ENCODE results near the gene PICALM. TPM values are rescaled to one million over a fixed set of nuclear protein-coding genes. Genes with fewer than 3 reads are reported as not detected.
"Not testable (repeated sequence)": the region's sequence is repeated elsewhere in the genome, so short reads cannot be mapped to it uniquely, and the experiment has no call there.

PICALM gene
- total and polyA plus RNA-seq, 2 donors, result 104 to 543 TPM

- peaks cover 2% of the 10 kb centered on the region for H3K4me1 ChIP-seq (ENCODE audit: insufficient read depth)
- no peak overlapping the region for H3K27ac ChIP-seq (ENCODE audit: low read depth)
- no peaks in the 10 kb centered on the region for H3K36me3 ChIP-seq (ENCODE audit: insufficient read depth)
- DNase-seq (ENCODE audit: extremely low spot score), result no peak
- no peak overlapping the region for H3K4me3 ChIP-seq (ENCODE audit: low read depth, low read length)
- 36% methylated on average over 5 of the region's 5 CpGs for WGBS
Measured at GRCh38 chr11:85947431-85948272, 121.2 kb downstream of the PICALM start.

DNA sequence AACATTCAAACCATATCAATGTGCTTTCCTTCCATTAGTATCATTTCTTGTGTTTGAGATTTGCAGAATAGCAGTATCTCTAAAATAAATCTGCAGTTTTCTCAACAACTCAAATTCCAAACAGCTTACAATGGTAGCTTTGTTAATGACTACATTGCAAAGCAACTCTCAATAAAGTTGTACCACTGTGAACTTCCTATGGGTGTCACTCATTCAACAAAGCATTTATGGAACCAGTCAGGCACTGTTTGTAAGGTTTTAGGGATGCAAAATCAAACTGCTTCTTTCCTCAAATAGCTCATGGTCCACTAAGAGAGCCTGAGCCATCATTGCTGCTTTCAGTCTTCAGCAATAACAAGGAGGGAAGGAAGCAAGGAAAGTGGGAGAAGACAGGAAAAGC, 122.7 kb downstream of the PICALM start:
- no peak overlapping the region for H3K27ac ChIP-seq (ENCODE audit: low read depth)
- H3K4me3 ChIP-seq (ENCODE audit: low read depth, low read length), result no peak overlapping the region
- H3K4me1 ChIP-seq (ENCODE audit: insufficient read depth), result peaks cover 2% of the 10 kb centered on the region
- no peaks in the 10 kb centered on the region for H3K36me3 ChIP-seq (ENCODE audit: insufficient read depth)
- DNase-seq (ENCODE audit: extremely low spot score), result no peak

- Histone ChIP-seq H3K27ac (ENCODE audit: low read depth) (no peak overlapping the region), H3K4me1 (ENCODE audit: insufficient read depth) (peaks cover 2% of the 10 kb centered on the region), H3K36me3 (ENCODE audit: insufficient read depth) (no peaks in the 10 kb centered on the region), H3K4me3 (ENCODE audit: low read depth, low read length) (no peak overlapping the region)
- no peak for DNase-seq (ENCODE audit: extremely low spot score)
Measured at GRCh38 chr11:85945788-85946187, 123.1 kb downstream of the PICALM start.

GRCh38 chr11:85945296-85945695, 123.6 kb downstream of the PICALM start:
- H3K4me1 ChIP-seq (ENCODE audit: insufficient read depth), result peaks cover 2% of the 10 kb centered on the region
- H3K27ac ChIP-seq (ENCODE audit: low read depth), result no peak overlapping the region
- H3K4me3 ChIP-seq (ENCODE audit: low read depth, low read length), result no peak overlapping the region
- 98% methylated on average over 2 of the region's 2 CpGs for WGBS
- no peaks in the 10 kb centered on the region for H3K36me3 ChIP-seq (ENCODE audit: insufficient read depth)
- no peak for DNase-seq (ENCODE audit: extremely low spot score)

DNA sequence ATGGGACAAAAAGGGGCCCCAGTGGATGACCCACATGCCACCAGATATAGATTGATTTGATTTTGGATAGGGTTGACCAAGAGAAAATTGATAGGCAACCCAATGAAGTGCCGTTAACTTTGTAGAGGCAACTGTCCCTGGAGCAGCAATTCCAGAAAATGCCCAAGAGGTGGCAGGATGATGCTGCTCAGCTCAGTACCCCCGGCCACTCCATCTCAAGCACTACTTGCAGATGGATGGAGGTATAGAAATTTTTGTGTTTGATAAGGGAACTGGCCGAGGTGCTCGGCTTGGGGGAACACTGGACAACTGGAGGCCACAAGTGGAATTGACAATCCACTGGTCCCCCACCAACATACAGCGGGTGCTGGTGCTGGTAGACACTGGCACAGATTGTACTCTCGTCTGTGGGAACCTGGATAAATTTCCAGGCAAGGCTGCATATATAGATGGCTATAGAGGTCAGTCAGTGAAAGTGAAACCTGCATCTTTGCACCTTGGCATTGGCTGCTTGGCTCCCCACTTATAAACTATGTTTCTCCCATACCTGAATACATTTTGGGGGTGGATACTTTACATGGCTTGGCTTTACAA, 127.4 kb downstream of the PICALM start:
- Histone ChIP-seq H3K27ac (ENCODE audit: low read depth) (no peak overlapping the region), H3K4me3 (ENCODE audit: low read depth, low read length) (no peak overlapping the region), H3K4me1 (ENCODE audit: insufficient read depth) (no peaks in the 10 kb centered on the region), H3K36me3 (ENCODE audit: insufficient read depth) (no peaks in the 10 kb centered on the region)
- DNase-seq (ENCODE audit: extremely low spot score), result no peak
- WGBS, result 46% methylated on average over 6 of the region's 6 CpGs

DNA sequence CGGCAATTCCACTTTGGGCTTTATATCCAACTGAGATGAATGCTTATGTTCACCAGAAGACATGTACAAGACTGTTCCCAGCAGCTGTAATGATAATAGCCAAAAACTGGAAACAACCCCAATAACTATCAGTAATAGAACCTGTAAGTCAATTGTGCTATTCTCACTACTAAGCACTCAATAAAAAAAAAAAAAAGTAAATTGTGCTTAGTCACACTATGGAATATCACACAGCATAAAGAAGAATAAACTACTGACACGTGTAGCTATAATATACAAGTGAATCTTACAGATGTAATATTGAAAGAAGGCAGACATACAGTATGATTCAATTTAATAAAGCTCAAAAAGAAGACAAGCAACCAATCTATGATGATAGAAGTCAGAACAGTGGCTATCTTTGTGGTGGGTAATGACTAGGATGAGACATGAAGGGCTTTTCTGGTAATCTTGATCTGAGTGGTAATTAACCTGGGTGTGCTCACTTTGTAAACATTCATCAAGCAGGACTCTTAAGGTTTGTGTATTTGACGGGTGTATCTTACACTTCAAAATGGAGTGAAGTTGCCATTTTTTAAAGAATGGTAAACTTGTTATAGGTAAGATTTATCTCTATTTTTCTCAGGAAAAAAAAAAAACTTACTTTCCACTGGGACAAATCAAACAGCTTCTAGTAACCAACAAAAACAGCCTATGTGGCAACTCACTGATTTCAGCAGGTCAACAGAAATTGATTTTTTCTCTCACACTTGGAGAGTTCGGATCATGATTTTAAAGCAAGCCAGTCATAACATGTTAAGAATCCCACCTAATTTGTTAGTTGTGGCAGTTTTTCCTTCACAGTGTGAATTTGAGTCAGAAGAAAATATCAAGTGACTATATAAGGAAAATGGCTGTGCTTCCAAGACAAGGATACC, 129.5 kb downstream of the PICALM start:
- H3K27ac ChIP-seq (ENCODE audit: low read depth), result no peak overlapping the region
- no peaks in the 10 kb centered on the region for H3K4me1 ChIP-seq (ENCODE audit: insufficient read depth)
- WGBS, result 81% methylated on average over 4 of the region's 4 CpGs
- no peak overlapping the region for H3K4me3 ChIP-seq (ENCODE audit: low read depth, low read length)
- DNase-seq (ENCODE audit: extremely low spot score), result no peak
- no peaks in the 10 kb centered on the region for H3K36me3 ChIP-seq (ENCODE audit: insufficient read depth)

GRCh38 chr11:85937835-85938234, 131.0 kb downstream of the PICALM start:
- H3K4me1 ChIP-seq (ENCODE audit: insufficient read depth), result no peaks in the 10 kb centered on the region
- H3K4me3 ChIP-seq (ENCODE audit: low read depth, low read length), result no peak overlapping the region
- no peaks in the 10 kb centered on the region for H3K36me3 ChIP-seq (ENCODE audit: insufficient read depth)
- 93% methylated on average over 1 of the region's 1 CpG for WGBS
- no peak for DNase-seq (ENCODE audit: extremely low spot score)
- no peak overlapping the region for H3K27ac ChIP-seq (ENCODE audit: low read depth)

- 96% methylated on average over 10 of the region's 10 CpGs for WGBS
- no peaks in the 10 kb centered on the region for H3K4me1 ChIP-seq (ENCODE audit: insufficient read depth)
- no peak for DNase-seq (ENCODE audit: extremely low spot score)
- no peak overlapping the region for H3K4me3 ChIP-seq (ENCODE audit: low read depth, low read length)
- H3K36me3 ChIP-seq (ENCODE audit: insufficient read depth), result no peaks in the 10 kb centered on the region
- no peak overlapping the region for H3K27ac ChIP-seq (ENCODE audit: low read depth)
Measured at GRCh38 chr11:85935751-85936150, 133.1 kb downstream of the PICALM start.

DNA sequence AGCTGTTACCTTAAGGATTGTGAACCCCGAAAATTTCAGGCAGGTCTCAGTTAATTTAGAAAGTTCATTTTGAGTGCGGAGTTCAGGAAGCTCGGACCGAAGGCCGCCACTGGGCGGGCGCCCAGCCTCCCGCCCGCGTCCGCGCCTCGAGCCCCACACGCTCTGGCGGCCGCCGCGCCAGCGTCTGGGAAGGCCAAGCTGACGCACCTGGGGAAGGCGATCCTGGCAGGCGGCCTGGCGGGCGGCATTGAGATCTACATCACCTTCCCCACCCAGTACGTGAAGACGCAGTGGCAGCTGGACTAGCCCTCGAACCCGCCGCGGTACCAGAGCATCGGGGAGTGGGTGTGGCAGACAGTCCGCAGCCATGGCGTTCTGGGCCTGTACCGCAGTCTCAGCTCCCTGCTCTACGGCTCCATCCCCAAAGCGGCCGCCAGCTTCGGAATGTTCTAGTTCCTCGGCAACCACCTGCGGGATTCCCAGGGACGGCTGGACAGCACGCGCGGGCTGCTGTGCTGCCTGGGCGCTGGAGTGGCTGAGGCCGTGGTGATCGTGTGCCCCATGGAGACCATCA, 134.2 kb downstream of the PICALM start:
- H3K36me3 ChIP-seq (ENCODE audit: insufficient read depth), result no peaks in the 10 kb centered on the region
- H3K4me1 ChIP-seq (ENCODE audit: insufficient read depth), result no peaks in the 10 kb centered on the region
- 60% methylated on average over 47 of the region's 47 CpGs for WGBS
- H3K27ac ChIP-seq (ENCODE audit: low read depth), result no peak overlapping the region
- no peak for DNase-seq (ENCODE audit: extremely low spot score)
- no peak overlapping the region for H3K4me3 ChIP-seq (ENCODE audit: low read depth, low read length)

DNA sequence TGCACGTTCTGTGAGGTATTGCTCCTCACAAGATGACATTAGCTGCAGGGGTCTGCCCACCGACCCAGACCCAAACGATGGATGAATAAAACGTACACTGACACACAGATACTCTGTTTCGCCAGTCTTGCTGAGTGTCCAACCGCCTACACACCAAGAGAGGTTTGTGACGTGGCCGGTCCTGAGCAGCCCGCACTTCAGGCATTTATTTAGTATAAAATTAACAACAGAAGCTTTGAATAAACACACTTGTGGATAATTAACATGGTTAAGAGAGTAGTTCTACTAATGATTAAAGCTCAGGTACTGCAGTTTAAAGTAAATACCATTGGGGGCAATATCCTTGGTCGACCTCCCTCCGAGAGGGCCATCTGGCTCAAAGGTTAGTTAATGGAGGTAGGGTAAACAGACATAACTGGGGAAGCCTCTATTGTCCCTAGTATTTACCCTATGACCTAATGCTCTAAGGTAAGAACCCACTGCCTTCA, 138.0 kb downstream of the PICALM start:
- no peak overlapping the region for H3K27ac ChIP-seq (ENCODE audit: low read depth)
- H3K4me3 ChIP-seq (ENCODE audit: low read depth, low read length), result no peak overlapping the region
- WGBS, result 79% methylated on average over 11 of the region's 11 CpGs
- H3K36me3 ChIP-seq (ENCODE audit: insufficient read depth), result no peaks in the 10 kb centered on the region
- DNase-seq (ENCODE audit: extremely low spot score), result no peak
- H3K4me1 ChIP-seq (ENCODE audit: insufficient read depth), result no peaks in the 10 kb centered on the region

DNA sequence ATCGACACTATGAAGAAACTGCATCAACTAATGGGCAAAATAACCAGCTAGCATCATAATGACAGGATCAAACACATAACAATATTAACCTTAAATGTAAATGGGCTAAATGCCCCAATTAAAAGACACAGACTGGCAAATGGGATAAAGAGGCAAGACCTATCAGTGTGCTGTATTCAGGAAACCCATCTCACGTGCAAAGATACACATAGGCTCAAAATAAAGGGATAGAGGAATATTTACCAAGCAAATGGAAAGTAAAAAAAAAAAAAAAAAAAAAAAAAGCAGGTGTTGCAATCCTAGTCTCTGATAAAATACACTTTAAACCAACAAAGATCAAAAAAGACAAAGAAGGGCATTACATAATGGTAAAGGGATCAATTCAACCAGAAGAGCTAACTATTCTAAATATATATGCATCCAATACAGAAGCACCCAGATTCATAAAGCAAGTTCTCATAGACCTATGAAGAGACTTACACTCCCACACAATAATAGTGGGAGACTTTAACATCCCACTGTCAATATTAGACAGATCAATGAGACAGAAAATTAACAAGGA, 142.2 kb downstream of the PICALM start:
- not testable (repeated sequence) for H3K4me1 ChIP-seq (ENCODE audit: insufficient read depth); H3K36me3 ChIP-seq (ENCODE audit: insufficient read depth)
- WGBS, result 83% methylated on average over 2 of the region's 2 CpGs

DNA sequence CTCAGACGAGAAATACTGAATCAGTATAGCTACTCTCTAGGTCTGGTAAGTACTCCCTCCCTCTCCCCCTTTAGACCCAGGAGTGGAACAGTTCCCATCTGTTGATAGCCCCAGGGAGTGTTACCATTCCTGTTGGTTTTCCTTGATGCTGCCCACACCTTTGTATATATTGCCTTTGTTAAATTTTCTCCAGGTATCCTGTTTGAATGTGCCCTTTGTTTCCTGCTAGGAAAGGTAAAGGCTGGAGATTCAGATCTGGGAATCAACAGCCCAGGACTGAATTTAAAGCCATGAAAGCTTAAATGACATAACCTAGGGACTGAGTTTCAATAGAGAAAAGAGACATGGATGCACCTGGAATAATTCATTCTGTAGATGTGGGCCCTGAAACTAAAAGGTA, 145.4 kb downstream of the PICALM start:
- Histone ChIP-seq H3K4me3 (ENCODE audit: low read depth, low read length) (no peak overlapping the region), H3K27ac (ENCODE audit: low read depth) (no peak overlapping the region), H3K36me3 (ENCODE audit: insufficient read depth) (no peaks in the 10 kb centered on the region), H3K4me1 (ENCODE audit: insufficient read depth) (no peaks in the 10 kb centered on the region)
- DNase-seq (ENCODE audit: extremely low spot score), result no peak
- WGBS, result 77% methylated on average over 1 of the region's 1 CpG

More for the DNA sequence above, 142.2 kb downstream of the PICALM start:
- DNase-seq (ENCODE audit: extremely low spot score); H3K27ac ChIP-seq (ENCODE audit: low read depth); H3K4me3 ChIP-seq (ENCODE audit: low read depth, low read length): not testable (repeated sequence)

DNA sequence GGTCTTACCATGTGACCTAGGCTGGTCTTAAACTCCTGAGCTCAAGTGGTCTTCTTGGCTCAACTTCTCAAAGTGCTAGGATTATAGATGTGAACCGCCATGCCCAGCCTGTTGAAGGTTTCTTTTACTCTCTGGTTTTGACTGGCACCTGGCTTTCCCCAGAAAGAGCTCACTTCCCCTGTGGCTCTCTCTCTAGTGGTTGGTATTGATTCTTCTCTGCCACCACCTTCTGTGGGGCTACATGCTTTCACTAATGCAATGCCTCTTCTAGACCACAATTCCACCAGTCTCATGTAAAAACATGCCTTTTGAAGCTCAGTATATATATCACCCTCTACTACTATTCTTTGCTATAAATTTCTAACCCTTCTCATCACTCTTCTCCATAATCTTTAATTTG, 146.5 kb downstream of the PICALM start:
- Histone ChIP-seq H3K4me1 (ENCODE audit: insufficient read depth) (no peaks in the 10 kb centered on the region), H3K4me3 (ENCODE audit: low read depth, low read length) (no peak overlapping the region), H3K36me3 (ENCODE audit: insufficient read depth) (no peaks in the 10 kb centered on the region), H3K27ac (ENCODE audit: low read depth) (no peak overlapping the region)
- 98% methylated on average over 1 of the region's 1 CpG for WGBS
- no peak for DNase-seq (ENCODE audit: extremely low spot score)
